Endodermal cell (in vitro differentiated cells): ENCODE results near the gene GUCA2A. TPM values are rescaled to one million over a fixed set of nuclear protein-coding genes. Genes with fewer than 3 reads are reported as not detected.

Experiments used
- DNase-seq: peaks from one replicate; pipeline ENCODE4 v3.0.0-alpha.2; 2017
- H3K27ac ChIP-seq: 2 replicates; pipeline ENCODE4 v1.5.1; 2013; ENCODE audit warnings: mild to moderate bottlenecking, low read depth, low read length, moderate library complexity
- H3K27me3 ChIP-seq: 2 replicates; pipeline ENCODE4 v1.6.1; 2013; ENCODE audit warnings: mild to moderate bottlenecking, low read length, moderate library complexity; ENCODE audit not compliant: insufficient read depth, control insufficient read depth, poor library complexity, severe bottlenecking
- H3K36me3 ChIP-seq: 2 replicates; pipeline ENCODE4 v1.7.0; 2013; ENCODE audit warnings: mild to moderate bottlenecking, low read length, moderate library complexity; ENCODE audit not compliant: control insufficient read depth, insufficient read depth
- H3K4me1 ChIP-seq: one replicate; pipeline ENCODE4 v1.7.0; 2013; ENCODE audit warnings: low read length; ENCODE audit not compliant: control insufficient read depth, insufficient read depth
- H3K4me3 ChIP-seq: 2 replicates; pipeline ENCODE4 v1.5.1; 2013; ENCODE audit warnings: mild to moderate bottlenecking, low read length, moderate library complexity
- H3K9ac ChIP-seq: 2 replicates; pipeline ENCODE4 v1.6.1; 2013; ENCODE audit warnings: mild to moderate bottlenecking, low read length, moderate library complexity; ENCODE audit not compliant: poor library complexity, severe bottlenecking; ENCODE audit errors: extremely low read depth
- H3K9me3 ChIP-seq: 2 replicates; pipeline ENCODE4 v1.6.1; 2013; ENCODE audit warnings: mild to moderate bottlenecking, low read length, moderate library complexity; ENCODE audit not compliant: control insufficient read depth
- H3K27ac Mint-ChIP-seq: 2 replicates; pipeline ENCODE4 v1.8.0; 2020; ENCODE audit warnings: mixed read lengths
- H3K27me3 Mint-ChIP-seq: 2 replicates; pipeline ENCODE4 v1.8.0; 2021; ENCODE audit warnings: mild to moderate bottlenecking, mixed read lengths; ENCODE audit not compliant: insufficient read depth
- H3K36me3 Mint-ChIP-seq: 2 replicates; pipeline ENCODE4 v1.8.0; 2020; ENCODE audit warnings: low read depth, mixed read lengths
- H3K4me1 Mint-ChIP-seq: 2 replicates; pipeline ENCODE4 v1.8.0; 2020; ENCODE audit warnings: mixed read lengths
- H3K4me3 Mint-ChIP-seq: 2 replicates; pipeline ENCODE4 v1.8.0; 2020; ENCODE audit warnings: mild to moderate bottlenecking, moderate library complexity, mixed read lengths
- H3K9me3 Mint-ChIP-seq: 2 replicates; pipeline ENCODE4 v1.8.0; 2020; ENCODE audit warnings: mild to moderate bottlenecking, mixed read lengths
- CTCF ChIP-seq: fragments of 200-600 bp; sonication (generic); conservative IDR thresholded peaks from 2 replicates; pipeline ENCODE4 v1.5.0; 2021; ENCODE audit warnings: antibody characterized with exemption, mild to moderate bottlenecking
- WGBS, 2 experiments: methylation state at CpG; one replicate each; pipeline versions ENCODE4 v1.1.5 to v1.1.7; 2013; ENCODE audit warnings: missing lambda C conversion rate in 2 of 2, mixed read lengths in 1 of 2; ENCODE audit not compliant: insufficient coverage in 1 of 2, insufficient read length in 1 of 2; 5-methylcytosine and 5-hydroxymethylcytosine counted together
- total RNA-seq, 2 donors: library from RNA; stranded (reverse); fragmentation: NEBNext Ultra II Directional in 1 of 2; extraction: Animal tissue kit (Norgen Biotek cat#: 25700) in 1 of 2; gene quantifications; 2 replicates in 1 of 2; 3 replicates in 1 of 2; pipeline ENCODE4 v1.2.1, GENCODE V29; 2021

Gene GUCA2A
- total RNA-seq, 2 donors from 2014 or later, result 1.9 TPM; not detected in 1

- H3K4me1 Mint-ChIP-seq, result peaks cover 31% of the 10 kb centered on the region
- H3K36me3 Mint-ChIP-seq, result no peaks in the 10 kb centered on the region
- Histone ChIP-seq H3K27me3 (no peaks in the 10 kb centered on the region), H3K4me3 (no peak overlapping the region), H3K4me1 (peaks cover 29% of the 10 kb centered on the region), H3K36me3 (peaks cover under 1% of the 10 kb centered on the region), H3K27ac (no peak overlapping the region), H3K9me3 (no peaks in the 10 kb centered on the region), H3K9ac (no peak overlapping the region)
- no peak overlapping the region for H3K27ac Mint-ChIP-seq
- no peaks in the 10 kb centered on the region for H3K27me3 Mint-ChIP-seq
- peak; percentile 40 for DNase-seq
- WGBS, 2 experiments, result 77 to 92% methylated on average over 3 of the region's 3 CpGs
- no peaks in the 10 kb centered on the region for H3K9me3 Mint-ChIP-seq
- H3K4me3 Mint-ChIP-seq, result no peak overlapping the region
- no peak for TF ChIP-seq CTCF
Observed at GRCh38 chr1:42168763-42169162, 4.2 kb upstream of the GUCA2A start.

- no peak overlapping the region for H3K9ac ChIP-seq
- H3K4me1 ChIP-seq, result peaks cover 29% of the 10 kb centered on the region
- no peaks in the 10 kb centered on the region for H3K9me3 ChIP-seq
- WGBS, 2 experiments, result 94% methylated on average over 1 of the region's 1 CpG; no CpG with 5 or more reads in 1 of the 2 experiments
- Mint-ChIP-seq H3K27me3 (no peaks in the 10 kb centered on the region), H3K4me1 (peaks cover 31% of the 10 kb centered on the region), H3K9me3 (no peaks in the 10 kb centered on the region), H3K36me3 (no peaks in the 10 kb centered on the region), H3K27ac (no peak overlapping the region), H3K4me3 (no peak overlapping the region)
- no peaks in the 10 kb centered on the region for H3K27me3 ChIP-seq
- no peak overlapping the region for H3K4me3 ChIP-seq
- DNase-seq, result no peak
- no peaks in the 10 kb centered on the region for H3K36me3 ChIP-seq
- no peak overlapping the region for H3K27ac ChIP-seq
- TF ChIP-seq CTCF, result no peak
Observed at GRCh38 chr1:42168391-42168670, 3.8 kb upstream of the GUCA2A start.

- H3K4me1 ChIP-seq, result peaks cover 24% of the 10 kb centered on the region
- no peak for TF ChIP-seq CTCF
Observed at GRCh38 chr1:42167611-42168390, 3.3 kb upstream of the GUCA2A start.

More at GRCh38 chr1:42167611-42168390, 3.3 kb upstream of the GUCA2A start:
- Histone ChIP-seq H3K27ac (no peak overlapping the region), H3K36me3 (no peaks in the 10 kb centered on the region), H3K9ac (no peak overlapping the region), H3K27me3 (no peaks in the 10 kb centered on the region), H3K4me3 (no peak overlapping the region), H3K9me3 (no peaks in the 10 kb centered on the region)
- H3K4me3 Mint-ChIP-seq, result no peak overlapping the region
- H3K27me3 Mint-ChIP-seq, result peaks cover 4% of the 10 kb centered on the region
- H3K27ac Mint-ChIP-seq, result peak overlapping the region; percentile 9
- WGBS, 2 experiments, result 89 to 90% methylated on average over 6 to 21 of the region's 21 CpGs
- peaks cover 31% of the 10 kb centered on the region for H3K4me1 Mint-ChIP-seq
- peak; percentile 55 for DNase-seq
- no peaks in the 10 kb centered on the region for H3K36me3 Mint-ChIP-seq
- H3K9me3 Mint-ChIP-seq, result no peaks in the 10 kb centered on the region
